ENCODE measurements around the gene IL16.
A peak's percentile ranks its signal among the peaks of the same experiment; 100 is the strongest.
"Not testable (repeated sequence)": the region's sequence is repeated elsewhere in the genome, so short reads cannot be mapped to it uniquely, and the experiment has no call there.

IL16 gene

GRCh38 chr15:81174792-81175327 is 21.8 kb upstream of the IL16 start:
- no peak for DNase-seq

DNA sequence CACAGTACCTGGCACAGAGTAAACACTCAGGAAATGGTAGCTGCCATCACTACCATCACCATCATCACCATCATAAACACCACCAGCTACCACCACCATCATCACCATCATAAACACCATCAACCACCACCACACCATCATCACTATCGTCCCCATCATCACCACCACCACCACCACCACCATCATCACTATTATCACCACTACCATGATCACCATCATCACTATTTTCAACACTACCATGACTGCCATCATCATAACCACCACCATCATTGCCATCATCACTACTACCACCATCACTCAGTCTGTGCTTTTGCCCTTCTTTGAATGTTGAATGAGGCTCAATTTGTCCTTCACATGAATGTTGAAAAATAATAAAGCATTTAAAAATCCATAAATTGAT is 21.2 kb upstream of the IL16 start:
- DNase-seq = no peak

GRCh38 chr15:81176291-81176893 is 20.3 kb upstream of the IL16 start:
- DNase-seq = no peak

GRCh38 chr15:81178365-81178764 is 18.3 kb upstream of the IL16 start:
- DNase-seq = no peak

DNA sequence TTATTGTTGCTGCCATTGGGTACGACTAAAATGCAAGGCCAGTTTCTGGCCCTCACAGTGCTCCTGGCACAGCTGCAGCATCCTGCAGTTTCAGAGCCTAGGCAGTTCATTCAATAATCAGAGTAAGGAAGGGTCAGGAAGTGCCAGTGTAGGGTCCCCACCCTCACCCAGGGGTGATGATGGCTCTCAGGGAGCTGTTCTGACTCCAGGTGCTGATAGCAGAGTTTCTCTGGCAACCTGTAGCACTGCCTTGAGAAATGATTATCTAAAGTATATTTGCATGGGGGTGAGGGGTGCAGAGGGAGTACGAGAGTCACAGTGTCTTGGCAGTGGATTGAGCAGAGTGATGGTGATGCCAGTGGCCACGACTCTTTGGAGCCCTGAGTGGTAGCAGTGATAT is 15.5 kb upstream of the IL16 start:
- DNase-seq = no peak

- no peak for DNase-seq
Observed at GRCh38 chr15:81182031-81182755, 14.5 kb upstream of the IL16 start.

DNA sequence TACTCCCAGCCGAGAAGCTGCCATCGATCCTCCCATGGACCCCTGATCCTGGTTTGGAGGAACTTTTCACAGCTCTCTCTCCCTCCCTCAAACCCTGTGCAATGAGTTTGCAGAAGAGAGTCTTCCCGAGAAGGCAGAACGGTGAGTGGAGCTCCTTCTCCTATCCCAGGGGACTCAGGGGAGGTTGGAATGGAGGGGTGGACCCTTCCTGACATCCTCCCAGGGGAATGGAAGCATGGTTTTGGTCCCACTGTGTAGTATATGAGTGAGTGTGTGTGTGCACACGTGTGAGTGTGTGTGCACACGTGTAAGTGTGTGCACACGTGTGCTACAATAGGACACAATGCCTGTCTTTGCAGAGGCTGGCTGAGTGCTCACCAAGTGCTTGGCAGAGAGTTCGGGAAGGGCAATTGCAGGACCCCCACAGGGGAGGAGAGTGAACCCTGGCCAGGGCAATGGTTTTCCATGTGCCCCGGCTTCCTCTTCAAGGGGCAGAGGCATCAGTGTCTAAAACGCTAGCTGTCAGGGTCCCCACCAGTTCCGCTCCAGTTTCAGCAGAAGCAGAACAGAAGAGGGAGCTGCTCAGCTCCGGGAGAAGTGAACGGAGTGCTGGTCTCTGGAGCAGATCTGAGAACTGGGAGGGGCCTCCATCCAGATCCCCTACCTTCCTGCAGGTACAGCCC is 13.8 kb upstream of the IL16 start:
- DNase-seq = no peak

DNA sequence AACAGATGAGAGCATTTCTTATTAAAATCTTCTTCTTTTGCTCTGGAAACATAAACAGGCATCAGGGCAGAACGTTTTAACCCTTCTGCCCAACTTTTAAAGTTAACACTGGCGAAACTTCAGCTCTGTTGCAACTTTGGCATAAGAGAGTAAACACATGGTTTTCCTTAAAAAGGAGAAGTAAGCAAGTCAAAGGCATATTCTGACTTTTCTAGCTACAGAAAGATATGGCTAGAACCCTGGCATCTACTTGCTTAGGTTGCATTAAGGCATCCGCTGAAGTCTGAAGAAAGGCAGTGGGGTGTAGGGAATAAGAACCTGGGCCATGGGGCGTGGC is 13.3 kb upstream of the IL16 start:
- no peak for DNase-seq

GRCh38 chr15:81184188-81184587 is 12.5 kb upstream of the IL16 start:
- DNase-seq = no peak

DNA sequence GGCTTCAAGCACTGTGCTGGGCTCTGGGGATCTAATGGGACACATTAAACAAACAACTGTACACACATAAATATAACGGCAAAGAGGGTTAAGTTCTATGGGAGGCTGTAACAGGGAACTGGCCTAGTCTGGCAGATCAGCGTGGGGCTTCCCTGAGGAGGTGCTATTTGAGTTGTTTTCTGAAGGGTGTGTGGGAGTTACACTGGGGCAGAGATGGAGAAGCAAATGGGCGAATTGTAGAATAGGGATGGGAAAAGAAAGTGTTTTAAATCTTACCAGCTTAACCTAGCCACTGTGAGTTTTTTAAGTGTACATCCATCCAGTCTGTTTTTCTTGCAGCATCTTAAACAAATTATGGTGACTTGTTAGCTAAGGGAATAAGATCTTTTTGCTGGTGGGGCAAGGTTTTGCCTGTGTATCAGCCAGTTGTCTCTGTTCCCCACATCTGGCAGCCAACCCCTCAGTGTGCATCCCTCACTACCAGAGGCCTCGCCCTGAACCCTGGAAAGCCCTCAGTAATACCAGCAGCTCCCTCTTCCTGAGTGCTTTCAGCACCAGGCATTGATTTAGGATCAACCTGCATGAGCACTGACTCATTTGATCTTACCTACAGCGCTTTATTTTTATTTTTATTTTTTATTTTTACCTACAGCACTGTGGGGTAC is 10.9 kb upstream of the IL16 start:
- no peak for DNase-seq

DNA sequence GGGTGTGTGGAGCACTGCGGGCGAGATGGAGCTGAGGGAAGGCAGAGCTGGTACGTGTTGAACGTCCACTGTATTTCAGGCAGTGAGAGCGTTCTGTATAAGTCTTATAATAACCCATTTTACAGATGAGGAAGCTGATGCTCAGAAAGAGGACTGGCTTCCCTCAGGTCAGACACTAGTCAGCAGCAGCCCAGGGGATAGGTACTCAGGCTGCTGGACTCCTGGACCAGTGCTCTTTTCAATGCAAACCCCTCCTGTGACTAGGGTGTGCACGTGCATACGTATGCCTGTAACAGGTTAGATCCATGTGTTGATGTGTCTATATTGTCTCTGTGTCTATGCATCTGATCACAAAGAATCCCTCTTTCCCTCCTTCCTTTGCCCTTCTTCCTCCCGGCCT is 8.3 kb upstream of the IL16 start:
- DNase-seq = no peak

DNA sequence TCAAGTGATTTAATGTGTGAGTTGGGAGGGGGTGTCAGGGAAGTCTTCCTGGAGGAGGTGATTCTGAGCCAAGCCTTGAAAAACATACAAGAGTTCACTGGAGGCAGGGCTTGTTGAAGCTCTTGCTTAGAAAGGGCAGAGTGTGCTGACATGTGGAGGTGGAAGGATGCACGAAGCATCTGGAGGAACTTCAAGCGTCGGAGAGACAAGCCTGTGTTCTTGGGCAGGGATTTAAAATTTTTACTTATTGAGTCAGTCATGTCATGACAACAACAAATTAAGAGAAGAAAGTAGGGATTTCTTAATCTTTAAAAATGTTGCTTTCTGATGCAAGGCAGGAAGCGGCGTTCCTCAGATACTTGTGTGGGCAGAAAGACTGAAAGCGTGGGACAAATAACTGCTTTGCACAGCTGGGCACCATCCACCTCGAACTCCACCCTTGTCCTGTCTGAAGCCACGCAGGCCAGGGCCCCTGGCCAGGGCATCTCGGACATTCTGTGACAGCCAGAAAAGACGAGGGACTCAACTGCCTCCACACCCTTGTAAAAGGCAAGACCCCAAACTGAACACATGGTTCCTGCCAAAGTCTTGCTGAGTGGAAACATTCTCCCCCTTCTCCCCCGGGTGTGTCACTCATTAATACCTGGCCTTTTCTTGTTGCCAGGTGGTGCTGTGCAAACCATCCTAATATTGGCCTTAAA is 6.9 kb upstream of the IL16 start:
- no peak for DNase-seq

GRCh38 chr15:81190922-81191507 is 5.7 kb upstream of the IL16 start:
- DNase-seq = no peak

DNA sequence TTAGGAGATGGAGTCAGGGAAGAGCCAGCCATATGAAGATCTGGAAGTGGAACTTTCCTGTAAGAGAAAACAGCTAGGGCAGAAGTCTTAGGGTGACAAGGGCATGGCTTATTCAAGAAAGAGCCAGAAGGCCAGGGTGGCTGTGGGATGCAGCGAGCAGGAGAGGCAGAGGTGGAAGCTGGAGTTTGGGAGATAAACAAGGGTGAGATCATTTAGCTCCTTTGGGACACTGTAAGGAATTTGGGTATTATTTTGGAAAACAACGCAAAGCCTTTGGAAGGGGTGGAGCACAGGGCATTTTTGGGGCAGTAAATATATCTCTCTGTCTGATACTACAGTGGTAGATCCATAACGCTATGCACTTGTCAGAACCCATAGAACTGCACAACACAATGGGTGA is 5.0 kb upstream of the IL16 start:
- no peak for DNase-seq

- DNase-seq = peak; percentile 37
Observed at GRCh38 chr15:81194723-81195122, 2.0 kb upstream of the IL16 start.

DNA sequence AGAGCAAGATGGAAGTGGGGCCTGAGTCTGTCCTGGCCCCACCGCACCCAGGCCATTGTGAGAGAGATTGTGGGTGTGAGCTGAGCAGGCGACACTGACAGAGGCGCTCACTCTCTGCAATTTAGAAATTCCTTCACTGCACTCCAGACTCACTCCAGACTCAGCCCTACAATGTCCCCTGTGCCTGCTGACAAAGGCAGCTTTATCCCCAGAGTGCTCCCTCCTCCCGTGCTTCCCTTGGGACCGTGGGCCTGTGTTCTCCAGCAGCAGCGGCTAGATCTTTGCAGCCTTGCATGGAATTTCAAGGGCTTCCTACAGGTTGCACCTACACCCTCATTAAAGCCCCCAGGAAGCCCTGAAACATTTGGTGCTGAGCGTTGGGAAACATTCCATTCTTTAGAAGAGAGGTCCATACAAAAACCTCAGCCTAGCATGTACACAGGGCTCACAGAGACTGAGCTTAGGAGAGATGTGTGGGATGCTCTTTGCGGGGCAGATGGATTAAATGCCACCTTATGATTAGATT is 1.3 kb upstream of the IL16 start:
- DNase-seq = no peak

GRCh38 chr15:81197255-81197630 is 564 bp downstream of the IL16 start:
- DNase-seq = no peak

DNA sequence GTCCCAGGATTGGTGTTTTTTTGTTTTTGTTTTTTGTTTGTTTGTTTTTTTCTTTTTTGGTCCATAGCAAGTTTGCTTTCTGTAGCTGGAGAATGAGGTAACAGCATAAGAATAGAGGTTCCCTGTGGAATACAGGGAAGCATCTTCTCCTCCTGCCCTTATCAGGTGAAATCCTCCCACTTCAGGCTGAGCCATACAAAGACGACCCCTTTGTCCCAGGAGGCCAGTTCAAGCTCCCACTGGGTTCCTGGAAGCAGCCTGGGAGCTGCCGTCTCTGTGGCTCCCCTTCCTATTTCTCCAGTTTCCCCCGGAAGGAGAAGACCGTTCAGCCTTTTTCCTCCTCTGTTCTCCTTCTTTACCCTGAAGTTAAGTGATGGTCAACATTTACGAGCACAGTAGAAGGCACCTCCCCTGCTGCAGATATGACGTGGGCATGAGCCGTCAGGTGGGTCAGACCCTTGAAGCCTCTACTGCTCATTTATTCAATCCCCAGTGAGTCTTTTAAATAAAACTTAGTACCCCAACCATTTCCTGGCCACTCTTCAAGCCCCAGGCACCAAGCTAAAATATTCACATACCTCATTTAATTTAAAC is 1.1 kb downstream of the IL16 start:
- DNase-seq = no peak

- no peak for DNase-seq
Observed at GRCh38 chr15:81199031-81199779, 2.5 kb downstream of the IL16 start.

GRCh38 chr15:81206018-81206417 is 9.3 kb downstream of the IL16 start:
- DNase-seq = no peak

DNA sequence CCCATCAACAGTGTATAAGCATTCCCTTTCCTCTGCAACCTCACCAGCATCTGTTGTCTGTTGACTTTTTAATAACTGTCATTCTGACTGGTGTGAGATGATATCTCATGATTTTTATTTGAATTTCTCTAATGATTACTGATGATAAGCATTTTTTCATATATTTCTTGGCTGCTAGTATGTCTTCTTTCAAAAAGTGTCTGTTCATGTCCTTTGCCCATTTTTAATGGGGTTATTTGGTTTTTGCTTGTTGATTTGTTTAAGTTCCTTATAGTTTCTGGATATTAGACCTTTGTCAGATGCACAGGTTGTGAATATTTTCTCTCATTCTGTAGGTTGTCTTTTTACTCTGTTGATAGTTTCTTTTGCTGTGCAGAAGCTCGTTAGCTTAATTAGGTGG is 11.3 kb downstream of the IL16 start:
- DNase-seq = not testable (repeated sequence)
